GM21367 (cell line): Measurements from ENCODE around the gene GYPC.

Experiments used
- ATAC-seq: cut with Tn5 transposase; IDR thresholded peaks from one replicate; pipeline ENCODE4 v1.9.1; 2021; ENCODE audit not compliant: unreplicated experiment

The GYPC gene

GRCh38 chr2:126729896-126730295, 73.9 kb downstream of the GYPC start:
- ATAC-seq, result no peak

GRCh38 chr2:126730655-126731054, 74.7 kb downstream of the GYPC start:
- ATAC-seq, result no peak

GRCh38 chr2:126731353-126731752, 75.4 kb downstream of the GYPC start:
- ATAC-seq, result no peak

GRCh38 chr2:126732682-126733245, 76.8 kb downstream of the GYPC start:
- no peak for ATAC-seq

DNA sequence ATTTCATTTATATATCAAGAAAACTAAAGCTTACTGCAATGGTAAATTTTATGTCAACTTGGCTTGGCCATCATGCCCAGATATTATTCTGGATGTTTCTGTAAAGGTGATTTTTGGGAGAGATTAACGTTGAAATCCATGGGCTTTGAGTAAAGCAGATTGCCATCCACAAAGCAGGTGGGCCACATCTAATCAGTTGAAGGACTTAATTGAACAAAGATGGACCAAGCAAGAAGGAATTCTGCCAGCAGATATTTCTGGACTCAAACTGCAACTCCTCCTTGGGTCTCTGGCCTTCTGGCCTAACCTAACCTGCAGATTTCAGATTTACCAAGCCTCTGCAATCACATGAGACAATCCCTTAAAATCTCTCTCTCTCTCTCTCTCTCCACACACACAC, 77.8 kb downstream of the GYPC start:
- no peak for ATAC-seq

GRCh38 chr2:126736133-126736874, 80.3 kb downstream of the GYPC start:
- ATAC-seq, result no peak

DNA sequence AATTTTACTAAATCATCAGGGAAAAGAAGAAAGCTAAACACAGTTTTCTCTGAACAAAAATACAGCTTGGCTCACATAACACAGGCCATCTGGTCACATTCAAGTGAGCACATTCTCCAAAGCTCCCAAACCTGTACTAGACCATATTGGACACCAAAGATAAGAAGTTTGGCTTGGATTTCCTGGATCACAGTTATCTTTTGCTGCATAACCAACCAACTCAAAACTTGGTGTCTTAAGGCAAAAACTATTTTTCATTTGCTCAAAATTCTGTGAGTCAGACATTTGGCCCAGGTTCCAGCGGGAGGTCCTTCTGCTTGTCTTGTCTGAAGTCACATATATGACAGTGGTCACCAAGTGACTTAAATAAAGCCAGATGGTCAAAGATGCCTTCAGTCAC, 83.2 kb downstream of the GYPC start:
- no peak for ATAC-seq

DNA sequence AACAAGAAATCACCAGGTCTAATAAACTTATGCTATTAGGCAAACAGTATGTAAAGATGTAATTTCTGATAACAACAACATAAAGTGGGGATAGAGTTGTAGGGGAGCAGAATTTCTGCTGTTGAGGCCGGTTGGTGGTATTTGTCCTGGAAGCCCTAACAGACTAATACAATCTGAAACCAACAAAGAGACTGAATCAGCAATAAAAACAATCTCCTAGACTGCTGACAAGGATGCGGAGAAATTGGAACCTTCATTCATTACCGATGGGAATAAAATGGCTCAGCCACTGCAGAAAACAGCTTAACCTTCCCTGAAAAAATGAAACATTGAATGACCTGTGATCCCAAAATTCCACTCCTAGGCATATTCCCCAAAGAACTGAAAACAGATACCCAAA, 88.7 kb downstream of the GYPC start:
- no peak for ATAC-seq
